SK-N-SH treated with all-trans-retinoic acid at 6 μM for 48 hours (cell line): ENCODE data around the gene TPST2.
"Not testable (repeated sequence)": the region's sequence is repeated elsewhere in the genome, so short reads cannot be mapped to it uniquely, and the experiment has no call there.

Experiments used
- ATAC-seq: fragments of 200-7000 bp; cut with Tn5 transposase; 3 replicates; pipeline ENCODE4 v1.9.1; 2020; ENCODE audit warnings: mild to moderate bottlenecking, moderate library complexity
- ARNTL ChIP-seq: fragments of 450-650 bp; formaldehyde crosslinking; IDR thresholded peaks from 2 replicates; pipeline ENCODE4 v1.5.0; 2020; ENCODE audit warnings: low read depth, mild to moderate bottlenecking, moderate library complexity, borderline replicate concordance
- BACH2 ChIP-seq: fragments of 250-450 bp; sonication (Bioruptor Pico); IDR thresholded peaks from 2 replicates; pipeline ENCODE4 v1.9.0; 2021; ENCODE audit warnings: mild to moderate bottlenecking, borderline replicate concordance
- CSDC2 ChIP-seq: fragments of 250-450 bp; sonication (Bioruptor Pico); IDR thresholded peaks from 2 replicates; pipeline ENCODE4 v1.5.0; 2020; ENCODE audit warnings: mild to moderate bottlenecking, moderate library complexity
- CSRNP3 ChIP-seq: fragments of 250-450 bp; sonication (Bioruptor Pico); IDR thresholded peaks from 2 replicates; pipeline ENCODE4 v1.5.1; 2021; ENCODE audit warnings: mild to moderate bottlenecking, moderate library complexity
- ESRRG ChIP-seq: fragments of 250-450 bp; sonication (Bioruptor Pico); IDR thresholded peaks from 2 replicates; pipeline ENCODE4 v1.6.1; 2021; ENCODE audit warnings: mild to moderate bottlenecking
- GLIS3 ChIP-seq: fragments of 250-450 bp; sonication (Bioruptor Pico); IDR thresholded peaks from 2 replicates; pipeline ENCODE4 v1.5.0; 2020; ENCODE audit warnings: mild to moderate bottlenecking, moderate library complexity
- ISL1 ChIP-seq: fragments of 250-450 bp; sonication (Bioruptor Pico); IDR thresholded peaks from 2 replicates; pipeline ENCODE4 v2.1.2; 2022; ENCODE audit warnings: mild to moderate bottlenecking, moderate library complexity
- PPARA ChIP-seq: fragments of 250-450 bp; sonication (Bioruptor Pico); IDR thresholded peaks from 2 replicates; pipeline ENCODE4 v1.5.0; 2020; ENCODE audit warnings: mild to moderate bottlenecking, borderline replicate concordance
- RARB ChIP-seq: fragments of 250-450 bp; sonication (Bioruptor Pico); IDR thresholded peaks from 2 replicates; pipeline ENCODE4 v1.8.0; 2021; ENCODE audit warnings: mild to moderate bottlenecking, moderate library complexity
- SNAI2 ChIP-seq: fragments of 250-450 bp; sonication (Bioruptor Pico); IDR thresholded peaks from 2 replicates; pipeline ENCODE4 v1.5.0; 2020; ENCODE audit warnings: mild to moderate bottlenecking, moderate library complexity
- TCF4 ChIP-seq: fragments of 250-450 bp; sonication (Bioruptor Pico); IDR thresholded peaks from 2 replicates; pipeline ENCODE4 v1.8.0; 2021; ENCODE audit warnings: mild to moderate bottlenecking, moderate library complexity, borderline replicate concordance
- TOX ChIP-seq: fragments of 250-450 bp; sonication (Bioruptor Pico); IDR thresholded peaks from 2 replicates; pipeline ENCODE4 v1.8.0; 2021; ENCODE audit warnings: mild to moderate bottlenecking, moderate library complexity, borderline replicate concordance
- ZC3H10 ChIP-seq: fragments of 250-450 bp; sonication (Bioruptor Pico); IDR thresholded peaks from 2 replicates; pipeline ENCODE4 v1.5.1; 2021; ENCODE audit warnings: mild to moderate bottlenecking, moderate library complexity
- ZFP30 ChIP-seq: fragments of 450-650 bp; formaldehyde crosslinking; IDR thresholded peaks from 2 replicates; pipeline ENCODE4 v1.5.0; 2022; ENCODE audit warnings: mild to moderate bottlenecking, moderate library complexity
- ZNF70 ChIP-seq: fragments of 450-650 bp; formaldehyde crosslinking; IDR thresholded peaks from 2 replicates; pipeline ENCODE4 v1.5.0; 2020; ENCODE audit warnings: mild to moderate bottlenecking, moderate library complexity
- ZNF8 ChIP-seq: fragments of 450-650 bp; formaldehyde crosslinking; IDR thresholded peaks from 2 replicates; pipeline ENCODE4 v1.5.0; 2020; ENCODE audit warnings: mild to moderate bottlenecking, moderate library complexity
- TF ChIP-seq, protein P1 (sequence below): fragments of 250-450 bp; sonication (Bioruptor Pico); IDR thresholded peaks from 2 replicates; pipeline ENCODE4 v1.5.1; 2020; ENCODE audit warnings: low read depth, mild to moderate bottlenecking, moderate library complexity
- TF ChIP-seq, protein P2 (sequence below): fragments of 250-450 bp; sonication (Bioruptor Pico); IDR thresholded peaks from 2 replicates; pipeline ENCODE4 v1.8.0; 2020; ENCODE audit warnings: mild to moderate bottlenecking, moderate library complexity, borderline replicate concordance
- TF ChIP-seq, protein P3 (sequence below): fragments of 250-450 bp; sonication (Bioruptor Pico); IDR thresholded peaks from 2 replicates; pipeline ENCODE4 v1.8.0; 2021; ENCODE audit warnings: low read depth, mild to moderate bottlenecking, moderate library complexity, borderline replicate concordance

The TPST2 gene

GRCh38 chr22:26534171-26534855 lies 55.6 kb downstream of the TPST2 start:
- TF ChIP-seq, protein P1, sequence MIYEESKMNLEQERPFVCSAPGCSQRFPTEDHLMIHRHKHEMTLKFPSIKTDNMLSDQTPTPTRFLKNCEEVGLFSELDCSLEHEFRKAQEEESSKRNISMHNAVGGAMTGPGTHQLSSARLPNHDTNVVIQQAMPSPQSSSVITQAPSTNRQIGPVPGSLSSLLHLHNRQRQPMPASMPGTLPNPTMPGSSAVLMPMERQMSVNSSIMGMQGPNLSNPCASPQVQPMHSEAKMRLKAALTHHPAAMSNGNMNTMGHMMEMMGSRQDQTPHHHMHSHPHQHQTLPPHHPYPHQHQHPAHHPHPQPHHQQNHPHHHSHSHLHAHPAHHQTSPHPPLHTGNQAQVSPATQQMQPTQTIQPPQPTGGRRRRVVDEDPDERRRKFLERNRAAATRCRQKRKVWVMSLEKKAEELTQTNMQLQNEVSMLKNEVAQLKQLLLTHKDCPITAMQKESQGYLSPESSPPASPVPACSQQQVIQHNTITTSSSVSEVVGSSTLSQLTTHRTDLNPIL (CRISPR knock-in tag) = no peak
- TF ChIP-seq CSRNP3 (CRISPR knock-in tag) = no peak
- TF ChIP-seq ZNF70 (CRISPR knock-in tag) = no peak
- no peak for TF ChIP-seq RARB (CRISPR knock-in tag)
- TF ChIP-seq ISL1 (CRISPR knock-in tag) = no peak
- no peak for TF ChIP-seq ESRRG (CRISPR knock-in tag)
- TF ChIP-seq SNAI2 (CRISPR knock-in tag) = no peak
- TF ChIP-seq TCF4 (CRISPR knock-in tag) = no peak
- no peak for TF ChIP-seq ZFP30 (CRISPR knock-in tag)
- no peak for TF ChIP-seq ZC3H10 (CRISPR knock-in tag)
- ATAC-seq = no peak

DNA sequence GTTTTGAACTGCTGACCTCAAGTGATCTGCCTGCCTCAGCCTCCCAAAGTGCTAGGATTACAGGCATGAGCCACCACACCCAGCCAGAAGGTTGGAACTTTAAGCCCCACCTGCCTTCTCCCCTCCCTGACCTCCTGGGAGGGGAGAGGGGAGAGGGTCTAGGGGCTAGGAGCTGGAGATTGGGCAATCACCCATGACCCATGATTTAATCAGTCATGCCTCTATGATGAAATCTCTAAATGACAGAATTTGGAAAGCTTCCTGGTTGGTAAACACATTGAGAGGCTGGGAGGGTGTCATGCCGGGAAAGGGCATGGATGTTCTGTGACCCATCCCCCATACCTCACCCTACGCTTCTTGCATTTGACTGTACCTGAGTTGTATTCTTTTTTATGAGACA lies 60.6 kb downstream of the TPST2 start:
- no peak for ATAC-seq
- no peak for TF ChIP-seq TCF4 (CRISPR knock-in tag)
- TF ChIP-seq, all 23 proteins: peak for 0

DNA sequence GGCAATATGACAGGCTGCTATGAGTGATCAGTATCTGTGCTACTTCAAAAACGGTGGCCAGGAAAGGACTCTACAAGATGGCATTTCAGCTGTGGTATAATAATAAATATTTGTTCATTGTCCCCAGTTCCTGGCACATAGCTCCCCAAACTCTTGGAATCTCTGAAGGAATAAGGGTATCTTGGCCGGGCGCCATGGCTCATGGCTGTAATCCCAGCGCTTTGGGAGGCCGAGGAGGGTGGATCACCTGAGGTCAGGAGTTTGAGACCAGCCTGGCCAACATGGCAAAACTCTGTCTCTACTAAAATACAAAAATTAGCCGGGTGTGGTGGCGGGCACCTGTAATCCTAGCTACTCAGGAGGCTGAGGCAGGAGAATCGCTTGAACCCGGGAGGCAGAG lies 61.4 kb downstream of the TPST2 start:
- ATAC-seq = not testable (repeated sequence)

- no peak for ATAC-seq
- TF ChIP-seq, protein P2, sequence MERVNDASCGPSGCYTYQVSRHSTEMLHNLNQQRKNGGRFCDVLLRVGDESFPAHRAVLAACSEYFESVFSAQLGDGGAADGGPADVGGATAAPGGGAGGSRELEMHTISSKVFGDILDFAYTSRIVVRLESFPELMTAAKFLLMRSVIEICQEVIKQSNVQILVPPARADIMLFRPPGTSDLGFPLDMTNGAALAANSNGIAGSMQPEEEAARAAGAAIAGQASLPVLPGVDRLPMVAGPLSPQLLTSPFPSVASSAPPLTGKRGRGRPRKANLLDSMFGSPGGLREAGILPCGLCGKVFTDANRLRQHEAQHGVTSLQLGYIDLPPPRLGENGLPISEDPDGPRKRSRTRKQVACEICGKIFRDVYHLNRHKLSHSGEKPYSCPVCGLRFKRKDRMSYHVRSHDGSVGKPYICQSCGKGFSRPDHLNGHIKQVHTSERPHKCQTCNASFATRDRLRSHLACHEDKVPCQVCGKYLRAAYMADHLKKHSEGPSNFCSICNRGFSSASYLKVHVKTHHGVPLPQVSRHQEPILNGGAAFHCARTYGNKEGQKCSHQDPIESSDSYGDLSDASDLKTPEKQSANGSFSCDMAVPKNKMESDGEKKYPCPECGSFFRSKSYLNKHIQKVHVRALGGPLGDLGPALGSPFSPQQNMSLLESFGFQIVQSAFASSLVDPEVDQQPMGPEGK (CRISPR knock-in tag) = no peak
- TF ChIP-seq ISL1 (CRISPR knock-in tag) (no peak), SNAI2 (CRISPR knock-in tag) (no peak)
Measured at GRCh38 chr22:26527574-26528465, 62.1 kb downstream of the TPST2 start.

- TF ChIP-seq SNAI2 (CRISPR knock-in tag) (no peak), ISL1 (CRISPR knock-in tag) (no peak), GLIS3 (CRISPR knock-in tag) (no peak), TCF4 (CRISPR knock-in tag) (no peak), ESRRG (CRISPR knock-in tag) (no peak), PPARA (CRISPR knock-in tag) (no peak), ZC3H10 (CRISPR knock-in tag) (no peak), ZNF70 (CRISPR knock-in tag) (no peak), CSDC2 (no peak)
- TF ChIP-seq, protein P1 (CRISPR knock-in tag) = no peak
- ATAC-seq = no peak
Measured at GRCh38 chr22:26527167-26527566, 62.8 kb downstream of the TPST2 start.

GRCh38 chr22:26525946-26526564 lies 63.9 kb downstream of the TPST2 start:
- no peak for TF ChIP-seq BACH2
- no peak for TF ChIP-seq ZNF8 (CRISPR knock-in tag)
- no peak for TF ChIP-seq ARNTL (CRISPR knock-in tag)
- TF ChIP-seq ZNF70 (CRISPR knock-in tag) = no peak
- TF ChIP-seq TOX (CRISPR knock-in tag) = no peak
- no peak for TF ChIP-seq CSDC2
- no peak for TF ChIP-seq PPARA (CRISPR knock-in tag)
- TF ChIP-seq, protein P3, sequence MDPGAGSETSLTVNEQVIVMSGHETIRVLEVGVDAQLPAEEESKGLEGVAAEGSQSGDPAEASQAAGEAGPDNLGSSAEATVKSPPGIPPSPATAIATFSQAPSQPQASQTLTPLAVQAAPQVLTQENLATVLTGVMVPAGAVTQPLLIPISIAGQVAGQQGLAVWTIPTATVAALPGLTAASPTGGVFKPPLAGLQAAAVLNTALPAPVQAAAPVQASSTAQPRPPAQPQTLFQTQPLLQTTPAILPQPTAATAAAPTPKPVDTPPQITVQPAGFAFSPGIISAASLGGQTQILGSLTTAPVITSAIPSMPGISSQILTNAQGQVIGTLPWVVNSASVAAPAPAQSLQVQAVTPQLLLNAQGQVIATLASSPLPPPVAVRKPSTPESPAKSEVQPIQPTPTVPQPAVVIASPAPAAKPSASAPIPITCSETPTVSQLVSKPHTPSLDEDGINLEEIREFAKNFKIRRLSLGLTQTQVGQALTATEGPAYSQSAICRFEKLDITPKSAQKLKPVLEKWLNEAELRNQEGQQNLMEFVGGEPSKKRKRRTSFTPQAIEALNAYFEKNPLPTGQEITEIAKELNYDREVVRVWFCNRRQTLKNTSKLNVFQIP (CRISPR knock-in tag) = no peak
- no peak for TF ChIP-seq TCF4 (CRISPR knock-in tag)
- TF ChIP-seq ESRRG (CRISPR knock-in tag) = no peak
- ATAC-seq = no peak
